H9 (cell line): ENCODE measurements around the gene TDRD9. TPM values are rescaled to one million over a fixed set of nuclear protein-coding genes. Genes with fewer than 3 reads are reported as not detected.

Experiments used
- DNase-seq: peaks from one replicate; pipeline ENCODE4 v3.0.0-alpha.2; 2017
- H2AFZ ChIP-seq: one replicate; pipeline ENCODE4 v1.6.1; 2013; ENCODE audit warnings: mild to moderate bottlenecking, low read length, control low read depth, moderate library complexity
- H2AK5ac ChIP-seq: 2 replicates; pipeline ENCODE4 v1.6.1; 2013; ENCODE audit warnings: low read length, control low read depth, mixed read lengths; ENCODE audit not compliant: insufficient read length
- H2BK120ac ChIP-seq: one replicate; pipeline ENCODE4 v1.6.1; 2013; ENCODE audit warnings: low read depth, mild to moderate bottlenecking, low read length, control low read depth, inconsistent platforms; ENCODE audit not compliant: poor library complexity, severe bottlenecking
- H2BK12ac ChIP-seq: 2 replicates; pipeline ENCODE4 v1.6.1; 2013; ENCODE audit warnings: low read length, control low read depth, mixed read lengths, low read depth; ENCODE audit not compliant: insufficient read length
- H2BK15ac ChIP-seq: 2 replicates; pipeline ENCODE4 v1.6.1; 2013; ENCODE audit warnings: low read depth, low read length, control low read depth
- H2BK20ac ChIP-seq: one replicate; pipeline ENCODE4 v1.6.1; 2013; ENCODE audit warnings: low read depth, mild to moderate bottlenecking, low read length, control low read depth, inconsistent platforms; ENCODE audit not compliant: poor library complexity, severe bottlenecking
- H2BK5ac ChIP-seq: 2 replicates; pipeline ENCODE4 v1.6.1; 2013; ENCODE audit warnings: low read length, control low read depth, mixed read lengths; ENCODE audit not compliant: insufficient read length
- H3K14ac ChIP-seq: 2 replicates; pipeline ENCODE4 v1.6.1; 2013; ENCODE audit warnings: low read length, control low read depth; ENCODE audit not compliant: insufficient read depth
- H3K18ac ChIP-seq: 2 replicates; pipeline ENCODE4 v1.6.1; 2013; ENCODE audit warnings: low read depth, mild to moderate bottlenecking, mixed read lengths, low read length, control low read depth; ENCODE audit not compliant: insufficient read length
- H3K23ac ChIP-seq: 2 replicates; pipeline ENCODE4 v1.6.1; 2013; ENCODE audit warnings: low read length, control low read depth, mixed read lengths, low read depth; ENCODE audit not compliant: insufficient read length
- H3K23me2 ChIP-seq: 2 replicates; pipeline ENCODE4 v1.6.1; 2013; ENCODE audit warnings: low read depth, mild to moderate bottlenecking, mixed read lengths, low read length, control low read depth; ENCODE audit not compliant: insufficient read length, poor library complexity, severe bottlenecking
- H3K27ac ChIP-seq: 2 replicates; pipeline ENCODE4 v1.5.1; 2013; ENCODE audit warnings: low read length, control low read depth, mixed read lengths, low read depth; ENCODE audit not compliant: insufficient read length
- H3K27me3 ChIP-seq: 2 replicates; pipeline ENCODE4 v1.6.1; 2013; ENCODE audit warnings: low read length, control low read depth, inconsistent platforms; ENCODE audit not compliant: insufficient read depth
- H3K4ac ChIP-seq: 2 replicates; pipeline ENCODE4 v1.6.1; 2013; ENCODE audit warnings: low read depth, mild to moderate bottlenecking, control low read depth, inconsistent platforms, low read length, moderate library complexity
- H3K4me1 ChIP-seq: 2 replicates; pipeline ENCODE4 v1.6.1; 2013; ENCODE audit warnings: low read length, control low read depth, inconsistent platforms; ENCODE audit not compliant: insufficient read depth
- H3K4me2 ChIP-seq: 2 replicates; pipeline ENCODE4 v1.6.1; 2013; ENCODE audit warnings: low read length, control low read depth, mixed read lengths; ENCODE audit not compliant: insufficient read length, insufficient read depth
- H3K56ac ChIP-seq: 2 replicates; pipeline ENCODE4 v1.6.1; 2013; ENCODE audit warnings: low read depth, mild to moderate bottlenecking, mixed read lengths, low read length, control low read depth; ENCODE audit not compliant: insufficient read length
- H3K79me1 ChIP-seq: 2 replicates; pipeline ENCODE4 v1.6.1; 2013; ENCODE audit warnings: low read depth, mild to moderate bottlenecking, moderate library complexity, low read length, control low read depth, inconsistent platforms; ENCODE audit not compliant: insufficient read depth, poor library complexity, severe bottlenecking
- H3K79me2 ChIP-seq: 2 replicates; pipeline ENCODE4 v1.6.1; 2013; ENCODE audit warnings: low read length, control low read depth, inconsistent platforms; ENCODE audit not compliant: insufficient read depth
- H3K9ac ChIP-seq: 2 replicates; pipeline ENCODE4 v1.6.1; 2013; ENCODE audit warnings: low read length, control low read depth, mixed read lengths; ENCODE audit not compliant: insufficient read length; ENCODE audit errors: extremely low read depth
- H3K9me3 ChIP-seq: one replicate; pipeline ENCODE4 v1.6.1; 2013; ENCODE audit warnings: low read depth, low read length, inconsistent platforms; ENCODE audit not compliant: control insufficient read depth
- H3T11ph ChIP-seq: one replicate; pipeline ENCODE4 v1.6.1; 2013; ENCODE audit warnings: mild to moderate bottlenecking, low read length, control low read depth, inconsistent platforms
- H4K20me1 ChIP-seq: one replicate; pipeline ENCODE4 v1.6.1; 2013; ENCODE audit not compliant: control insufficient read depth, insufficient read length, insufficient read depth
- H4K5ac ChIP-seq: 2 replicates; pipeline ENCODE4 v1.6.1; 2013; ENCODE audit warnings: low read depth, mild to moderate bottlenecking, mixed read lengths, low read length, control low read depth; ENCODE audit not compliant: insufficient read length
- H4K8ac ChIP-seq: replicated peaks from 2 replicates; pipeline ENCODE4 v1.6.1; 2013; ENCODE audit warnings: low read length, control low read depth, mixed read lengths, low read depth; ENCODE audit not compliant: insufficient read length
- H4K91ac ChIP-seq: 2 replicates; pipeline ENCODE4 v1.6.1; 2013; ENCODE audit warnings: low read depth, mild to moderate bottlenecking, moderate library complexity, mixed read lengths, low read length, control low read depth; ENCODE audit not compliant: insufficient read length
- H3K27ac Mint-ChIP-seq, 3 experiments: 2 replicates in 2 of 3; 3 replicates in 1 of 3; pipeline ENCODE4 v1.8.0; 2020 to 2021; ENCODE audit warnings: mixed read lengths in 3 of 3, mild to moderate bottlenecking in 1 of 3, moderate library complexity in 1 of 3
- H3K27me3 Mint-ChIP-seq: 2 replicates; pipeline ENCODE4 v1.8.0; 2021; ENCODE audit warnings: low read depth, mild to moderate bottlenecking, moderate library complexity, mixed read lengths
- H3K36me3 Mint-ChIP-seq, 3 experiments: 2 replicates in 2 of 3; 3 replicates in 1 of 3; pipeline ENCODE4 v1.8.0; 2020 to 2021; ENCODE audit warnings: low read depth in 3 of 3, mixed read lengths in 3 of 3; ENCODE audit not compliant: insufficient read depth in 1 of 3
- H3K4me1 Mint-ChIP-seq, 2 experiments: 2 replicates each; pipeline ENCODE4 v1.8.0; 2020; ENCODE audit warnings: mixed read lengths in 2 of 2
- H3K4me3 Mint-ChIP-seq, 2 experiments: 2 replicates in 1 of 2; 3 replicates in 1 of 2; pipeline ENCODE4 v1.8.0; 2020 to 2021; ENCODE audit warnings: mild to moderate bottlenecking in 2 of 2, mixed read lengths in 2 of 2, moderate library complexity in 1 of 2
- H3K9me3 Mint-ChIP-seq, 2 experiments: 2 replicates in 1 of 2; 3 replicates in 1 of 2; pipeline ENCODE4 v1.8.0; 2020; ENCODE audit warnings: mild to moderate bottlenecking in 2 of 2, mixed read lengths in 2 of 2, moderate library complexity in 1 of 2
- CTCF ChIP-seq: fragments of 200-600 bp; sonication (generic); conservative IDR thresholded peaks from 3 replicates; pipeline ENCODE4 v1.8.0; 2021; ENCODE audit warnings: antibody characterized with exemption, mild to moderate bottlenecking
- WGBS: extraction: QIAGEN DNeasy Blood & Tissue Kit; methylation state at CpG from one replicate; pipeline ENCODE4 v1.1.7; 2013; ENCODE audit warnings: missing lambda C conversion rate, low lambda C conversion rate, mixed read lengths; ENCODE audit not compliant: insufficient read length; ENCODE audit errors: extremely low coverage; 5-methylcytosine and 5-hydroxymethylcytosine counted together
- total RNA-seq: library from RNA; stranded (reverse); gene quantifications from 2 replicates; pipeline ENCODE4 v1.2.1, GENCODE V29; 2021

The TDRD9 gene
- total RNA-seq, 1 experiment from 2014 or later: not detected

GRCh38 chr14:104040539-104040938 is 112.3 kb downstream of the TDRD9 start:
- Histone ChIP-seq H3K18ac (no peak overlapping the region), H2BK20ac (no peak overlapping the region), H4K20me1 (no peaks in the 10 kb centered on the region), H3K14ac (no peak overlapping the region; the same call in 1 of the 2 replicates), H2BK15ac (no peak overlapping the region), H3K27ac (no peak overlapping the region), H3K79me1 (no peaks in the 10 kb centered on the region), H3K9ac (no peak overlapping the region), H3K23ac (no peak overlapping the region), H3K4me1 (no peaks in the 10 kb centered on the region), H2BK12ac (no peak overlapping the region), H2BK5ac (no peak overlapping the region), H3K56ac (no peak overlapping the region), H3T11ph (no peak overlapping the region), H3K23me2 (no peaks in the 10 kb centered on the region), H4K5ac (no peak overlapping the region), H2BK120ac (no peak overlapping the region), H4K8ac (no peak overlapping the region), H3K4ac (no peak overlapping the region), H4K91ac (no peak overlapping the region), H3K27me3 (no peaks in the 10 kb centered on the region), H2AFZ (no peak overlapping the region), H3K79me2 (no peaks in the 10 kb centered on the region), H3K9me3 (no peaks in the 10 kb centered on the region), H2AK5ac (no peak overlapping the region), H3K4me2 (no peak overlapping the region)
- Mint-ChIP-seq H3K27ac (no peak overlapping the region), H3K4me3 (no peak overlapping the region), H3K27me3 (peaks cover 9% of the 10 kb centered on the region), H3K9me3 (no peaks in the 10 kb centered on the region; a peak in 1 of 5 replicates), H3K36me3 (no peaks in the 10 kb centered on the region), H3K4me1 (no peaks in the 10 kb centered on the region)
- WGBS: no CpG with 5 or more reads among the region's 5 CpGs
- TF ChIP-seq CTCF: no peak
- DNase-seq: no peak
